ENCODE data around the gene MUC2.

The MUC2 gene

DNA sequence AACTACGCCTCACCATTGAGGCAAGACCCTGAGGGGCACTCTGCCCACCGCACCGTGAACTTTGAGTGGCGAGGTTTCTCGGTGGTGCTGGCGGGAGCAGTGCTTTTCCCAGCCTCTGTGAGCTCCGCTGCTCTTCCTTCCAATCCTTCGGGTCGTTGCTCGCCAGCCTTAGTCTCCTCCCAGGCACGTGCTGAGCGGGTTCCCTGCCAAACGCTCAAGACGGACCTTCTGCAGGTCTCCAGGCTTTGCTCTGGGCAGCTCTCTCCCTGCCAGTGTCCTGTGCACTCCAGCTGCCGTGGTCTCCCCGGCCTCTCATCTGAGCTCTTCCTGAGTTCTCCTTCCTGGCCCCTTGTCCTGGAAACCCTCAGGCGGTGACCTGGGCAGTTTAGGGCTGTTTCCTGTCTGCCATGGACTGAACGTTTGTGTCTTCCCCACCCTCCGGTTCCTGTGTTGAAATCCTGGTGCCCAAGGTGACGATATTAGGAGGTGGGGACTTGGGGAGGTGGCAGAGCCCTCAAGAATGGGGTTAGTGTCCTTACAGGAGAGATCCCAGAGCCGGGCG, 27.0 kb upstream of the MUC2 start:
- no peak overlapping the region for H3K27ac ChIP-seq (ENCODE audit: low read length)
- no peaks in the 10 kb centered on the region for H3K4me1 ChIP-seq (ENCODE audit: low read length)
- no peaks in the 10 kb centered on the region for H4K20me1 ChIP-seq (ENCODE audit: insufficient read depth, low read length)
- no peaks in the 10 kb centered on the region for H3K9me2 ChIP-seq (replicated peaks; ENCODE audit: insufficient read depth, low read length)
- DNase-seq, result no peak
- H2AFZ ChIP-seq (ENCODE audit: low read length), result no peak overlapping the region
- no peaks in the 10 kb centered on the region for H3K9me3 ChIP-seq (replicated peaks; ENCODE audit: insufficient read depth, low read length)
- H3K27me3 ChIP-seq (replicated peaks; ENCODE audit: insufficient read depth, low read length), result peaks cover 97% of the 10 kb centered on the region
- no peaks in the 10 kb centered on the region for H3K79me2 ChIP-seq (ENCODE audit: low read length)
- H3K36me3 ChIP-seq (replicated peaks; ENCODE audit: insufficient read depth, low read length), result no peaks in the 10 kb centered on the region
- TF ChIP-seq EZH2phosphoT487 (IDR thresholded peaks at IDR 0.05; ENCODE audit: low read length) (no peak), EZH2 (optimal IDR thresholded peaks at IDR 0.05; ENCODE audit: low read depth, low read length) (no peak)
- TF ChIP-seq, protein P1, sequence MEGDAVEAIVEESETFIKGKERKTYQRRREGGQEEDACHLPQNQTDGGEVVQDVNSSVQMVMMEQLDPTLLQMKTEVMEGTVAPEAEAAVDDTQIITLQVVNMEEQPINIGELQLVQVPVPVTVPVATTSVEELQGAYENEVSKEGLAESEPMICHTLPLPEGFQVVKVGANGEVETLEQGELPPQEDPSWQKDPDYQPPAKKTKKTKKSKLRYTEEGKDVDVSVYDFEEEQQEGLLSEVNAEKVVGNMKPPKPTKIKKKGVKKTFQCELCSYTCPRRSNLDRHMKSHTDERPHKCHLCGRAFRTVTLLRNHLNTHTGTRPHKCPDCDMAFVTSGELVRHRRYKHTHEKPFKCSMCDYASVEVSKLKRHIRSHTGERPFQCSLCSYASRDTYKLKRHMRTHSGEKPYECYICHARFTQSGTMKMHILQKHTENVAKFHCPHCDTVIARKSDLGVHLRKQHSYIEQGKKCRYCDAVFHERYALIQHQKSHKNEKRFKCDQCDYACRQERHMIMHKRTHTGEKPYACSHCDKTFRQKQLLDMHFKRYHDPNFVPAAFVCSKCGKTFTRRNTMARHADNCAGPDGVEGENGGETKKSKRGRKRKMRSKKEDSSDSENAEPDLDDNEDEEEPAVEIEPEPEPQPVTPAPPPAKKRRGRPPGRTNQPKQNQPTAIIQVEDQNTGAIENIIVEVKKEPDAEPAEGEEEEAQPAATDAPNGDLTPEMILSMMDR (IDR thresholded peaks at IDR 0.05; ENCODE audit: low read length), result no peak
- no peak overlapping the region for H3K4me2 ChIP-seq (ENCODE audit: low read depth, low read length)
- H3K4me3 ChIP-seq (ENCODE audit: low read length), result no peak overlapping the region
- no peaks in the 10 kb centered on the region for H3F3A ChIP-seq (ENCODE audit: insufficient read depth, low read length)
- H3K9ac ChIP-seq (ENCODE audit: low read length), result no peak overlapping the region

DNA sequence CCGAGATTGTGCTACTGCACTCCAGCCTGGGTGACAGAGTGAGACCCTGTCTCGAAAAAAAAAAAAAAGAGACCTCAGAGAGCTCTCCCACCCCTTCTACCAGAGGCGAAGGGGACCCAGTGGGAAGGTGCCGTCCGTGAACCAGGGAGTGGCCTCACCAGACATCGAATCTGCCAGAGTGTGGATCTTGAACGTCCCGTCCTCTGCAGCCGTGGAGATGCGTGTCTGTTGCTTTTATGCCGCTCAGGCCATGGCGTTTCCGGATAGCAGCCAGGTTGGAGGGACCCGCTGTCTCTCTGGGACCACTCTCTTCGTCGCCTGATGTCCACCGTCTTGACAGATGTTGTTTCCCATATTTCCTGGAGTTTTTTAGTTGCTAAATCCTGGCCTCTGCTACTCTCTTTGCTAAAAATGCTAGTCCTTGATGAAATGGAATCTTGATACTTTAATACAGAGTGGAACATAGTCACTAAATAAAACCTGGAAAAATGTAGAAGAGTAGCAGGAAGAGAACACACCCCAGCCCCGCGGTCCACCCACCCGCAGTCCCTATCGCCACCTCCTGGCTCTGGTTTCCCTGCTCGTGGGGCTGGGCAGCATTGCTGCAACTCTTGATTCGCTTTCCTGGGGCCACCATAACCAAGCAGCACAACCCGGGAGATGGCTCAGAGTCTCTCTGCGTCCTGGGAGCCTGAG, 26.2 kb upstream of the MUC2 start:
- Histone ChIP-seq H3F3A (ENCODE audit: insufficient read depth, low read length) (no peaks in the 10 kb centered on the region), H3K36me3 (replicated peaks; ENCODE audit: insufficient read depth, low read length) (no peaks in the 10 kb centered on the region), H3K4me2 (ENCODE audit: low read depth, low read length) (no peak overlapping the region), H3K27me3 (replicated peaks; ENCODE audit: insufficient read depth, low read length) (peaks cover 97% of the 10 kb centered on the region), H3K4me3 (ENCODE audit: low read length) (no peak overlapping the region), H2AFZ (ENCODE audit: low read length) (no peak overlapping the region), H3K9me2 (replicated peaks; ENCODE audit: insufficient read depth, low read length) (no peaks in the 10 kb centered on the region), H3K4me1 (ENCODE audit: low read length) (no peaks in the 10 kb centered on the region), H3K79me2 (ENCODE audit: low read length) (no peaks in the 10 kb centered on the region), H4K20me1 (ENCODE audit: insufficient read depth, low read length) (no peaks in the 10 kb centered on the region), H3K27ac (ENCODE audit: low read length) (no peak overlapping the region), H3K9ac (ENCODE audit: low read length) (no peak overlapping the region), H3K9me3 (replicated peaks; ENCODE audit: insufficient read depth, low read length) (no peaks in the 10 kb centered on the region)
- TF ChIP-seq, protein P1 (IDR thresholded peaks at IDR 0.05; ENCODE audit: low read length), result no peak
- TF ChIP-seq EZH2phosphoT487 (IDR thresholded peaks at IDR 0.05; ENCODE audit: low read length) (no peak), EZH2 (optimal IDR thresholded peaks at IDR 0.05; ENCODE audit: low read depth, low read length) (no peak)
- DNase-seq, result no peak

GRCh38 chr11:1049071-1049405, 25.6 kb upstream of the MUC2 start:
- Histone ChIP-seq H3K4me1 (ENCODE audit: low read length) (no peaks in the 10 kb centered on the region), H3K27ac (ENCODE audit: low read length) (no peak overlapping the region), H3K4me3 (ENCODE audit: low read length) (no peak overlapping the region), H2AFZ (ENCODE audit: low read length) (no peak overlapping the region), H4K20me1 (ENCODE audit: insufficient read depth, low read length) (no peaks in the 10 kb centered on the region), H3K79me2 (ENCODE audit: low read length) (no peaks in the 10 kb centered on the region), H3K36me3 (replicated peaks; ENCODE audit: insufficient read depth, low read length) (no peaks in the 10 kb centered on the region), H3K27me3 (replicated peaks; ENCODE audit: insufficient read depth, low read length) (peaks cover 97% of the 10 kb centered on the region), H3K9me3 (replicated peaks; ENCODE audit: insufficient read depth, low read length) (no peaks in the 10 kb centered on the region), H3K9me2 (replicated peaks; ENCODE audit: insufficient read depth, low read length) (no peaks in the 10 kb centered on the region), H3K9ac (ENCODE audit: low read length) (no peak overlapping the region), H3F3A (ENCODE audit: insufficient read depth, low read length) (no peaks in the 10 kb centered on the region), H3K4me2 (ENCODE audit: low read depth, low read length) (no peak overlapping the region)
- TF ChIP-seq EZH2 (optimal IDR thresholded peaks at IDR 0.05; ENCODE audit: low read depth, low read length), result no peak
- TF ChIP-seq, protein P1 (IDR thresholded peaks at IDR 0.05; ENCODE audit: low read length), result no peak
- no peak for TF ChIP-seq EZH2phosphoT487 (IDR thresholded peaks at IDR 0.05; ENCODE audit: low read length)
- no peak for DNase-seq

All from MM.1S (cell line).